HG03439 (cell line): Measurements from ENCODE around the gene ARMH2.
"Not testable (repeated sequence)": the region's sequence is repeated elsewhere in the genome, so short reads cannot be mapped to it uniquely, and the experiment has no call there.

Experiments
- ATAC-seq: cut with Tn5 transposase; IDR thresholded peaks from one replicate; pipeline ENCODE4 v1.9.1; 2021; ENCODE audit warnings: mild to moderate bottlenecking, moderate library complexity; ENCODE audit not compliant: unreplicated experiment

ARMH2 gene

GRCh38 chr6:24765968-24766367, 32.7 kb downstream of the ARMH2 start:
- not testable (repeated sequence) for ATAC-seq

DNA sequence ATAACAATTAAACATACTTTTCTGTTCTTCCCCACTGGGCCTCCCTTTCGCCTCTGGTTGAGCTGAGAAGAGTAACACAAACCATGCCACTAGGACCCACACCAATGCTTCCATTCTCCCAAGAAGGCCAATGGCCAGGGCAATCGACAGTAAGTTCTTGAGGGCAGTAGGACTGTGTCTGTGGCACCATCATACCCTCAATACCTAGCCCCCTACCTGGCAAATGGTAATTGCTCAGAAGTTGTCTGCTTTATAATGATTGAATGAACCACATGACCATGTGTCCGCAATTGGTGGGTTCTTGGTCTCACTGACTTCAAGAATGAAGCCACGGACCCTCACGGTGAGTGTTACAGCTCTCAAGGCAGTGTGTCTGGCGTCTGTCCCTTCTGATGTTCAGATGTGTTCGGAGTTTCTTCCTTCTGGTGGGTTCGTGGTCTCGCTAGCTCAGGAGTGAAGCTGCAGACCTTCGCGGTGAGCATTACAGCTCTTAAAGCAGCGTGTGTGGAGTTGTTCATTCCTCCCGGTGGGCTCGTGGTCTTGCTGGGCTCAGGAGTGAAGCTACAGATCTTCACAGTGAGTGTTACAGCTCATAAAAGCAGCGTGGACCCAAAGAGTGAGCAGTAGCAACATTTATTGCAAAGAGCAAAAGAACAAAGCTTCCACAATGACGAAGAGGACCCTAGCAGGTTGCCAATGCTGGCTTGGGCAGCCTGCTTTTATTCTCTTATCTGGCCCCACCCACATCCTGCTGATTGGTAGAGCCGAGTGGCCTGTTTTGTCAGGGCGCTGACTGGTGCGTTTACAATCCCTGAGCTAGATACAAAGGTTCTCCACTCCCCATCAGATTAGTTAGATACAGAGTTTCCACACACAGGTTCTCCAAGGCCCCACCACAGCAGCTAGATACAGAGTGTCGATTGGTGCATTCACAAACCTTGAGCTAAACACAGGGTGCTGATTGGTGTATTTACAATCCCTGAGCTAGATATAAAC, 33.6 kb downstream of the ARMH2 start:
- ATAC-seq = not testable (repeated sequence)

DNA sequence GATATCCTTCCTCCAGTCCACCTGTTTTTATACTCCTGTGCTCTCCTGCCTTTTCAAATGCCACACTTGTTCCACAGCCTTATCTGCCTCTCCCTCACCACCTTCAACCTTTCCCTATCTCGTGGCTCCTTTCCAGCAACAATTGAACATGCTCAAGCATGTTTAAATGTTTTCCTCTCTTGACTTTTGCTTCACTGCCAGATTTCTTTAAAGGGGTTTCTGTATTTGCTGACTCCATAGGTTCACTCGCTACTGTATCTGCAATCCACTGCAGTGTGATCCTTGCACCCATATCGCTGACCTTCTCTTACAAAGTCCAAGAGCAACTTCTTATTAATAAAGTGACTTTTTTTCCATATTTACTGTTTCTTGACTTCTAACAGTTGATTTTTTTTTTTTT, 35.1 kb downstream of the ARMH2 start:
- no peak for ATAC-seq

DNA sequence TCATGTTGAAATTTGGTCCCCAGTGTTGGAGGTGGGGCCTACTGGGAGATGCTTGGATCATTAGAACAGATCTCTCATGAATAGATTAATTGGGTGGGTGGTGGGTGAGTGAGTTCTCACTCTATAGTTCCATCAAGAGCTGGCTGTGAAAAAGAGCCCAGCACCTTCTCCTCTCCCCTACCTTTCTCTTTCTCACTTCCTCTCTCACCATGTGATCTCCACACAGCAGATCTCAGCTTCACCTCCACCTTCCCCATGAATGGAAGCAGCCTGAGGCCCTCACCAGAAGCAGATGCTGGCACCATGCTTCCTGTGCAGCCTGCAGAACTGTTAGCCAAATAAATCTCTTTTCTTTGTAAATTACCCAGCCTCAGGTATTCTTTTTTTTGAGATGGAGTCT, 36.9 kb downstream of the ARMH2 start:
- ATAC-seq = no peak

- ATAC-seq = no peak
These were observed 37.4 kb downstream of the ARMH2 start for GRCh38 chr6:24761193-24761835.

GRCh38 chr6:24760210-24760609, 38.5 kb downstream of the ARMH2 start:
- ATAC-seq = no peak

GRCh38 chr6:24759718-24760117, 39.0 kb downstream of the ARMH2 start:
- ATAC-seq = no peak

DNA sequence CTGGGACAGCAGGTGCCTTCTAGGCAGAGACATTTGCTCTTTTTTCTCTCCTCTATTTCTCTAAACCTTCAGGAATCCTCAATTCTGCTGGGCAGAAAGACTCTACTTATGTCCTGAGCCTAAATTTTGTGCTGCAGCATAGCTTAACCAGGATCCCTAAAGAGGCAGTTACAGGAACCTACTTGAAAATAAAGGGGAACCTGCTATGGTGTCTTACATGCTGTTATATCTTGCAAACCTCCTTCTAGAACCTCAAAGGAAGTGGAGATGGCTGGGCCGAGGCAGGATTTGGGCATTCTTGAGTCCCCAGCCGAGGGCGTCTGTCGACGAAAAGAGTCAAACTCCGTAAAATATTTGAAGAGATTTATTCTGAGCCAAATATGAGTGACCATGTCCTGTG, 41.1 kb downstream of the ARMH2 start:
- ATAC-seq = no peak

DNA sequence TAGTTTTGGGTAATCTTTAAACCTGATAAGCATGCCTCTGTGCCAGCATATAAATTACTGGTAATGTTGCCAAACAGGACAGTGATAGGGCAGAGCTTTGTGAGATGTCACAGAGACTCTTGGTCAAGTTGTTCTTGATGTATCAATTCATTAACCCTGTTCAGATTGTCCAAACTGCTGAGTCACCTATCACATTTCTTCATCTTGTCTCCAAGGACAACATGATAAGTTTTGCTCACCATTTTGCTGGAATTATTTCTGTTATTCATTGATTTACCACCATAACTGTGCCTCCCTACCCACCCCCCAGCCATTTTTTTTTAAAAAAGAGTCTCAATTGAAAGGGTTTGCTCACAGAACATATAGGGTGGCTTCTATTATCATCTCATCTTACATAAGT, 43.4 kb downstream of the ARMH2 start:
- no peak for ATAC-seq

- not testable (repeated sequence) for ATAC-seq
These were observed 44.3 kb downstream of the ARMH2 start for GRCh38 chr6:24754378-24754777.

- no peak for ATAC-seq
These were observed 45.2 kb downstream of the ARMH2 start for GRCh38 chr6:24753545-24753944.

DNA sequence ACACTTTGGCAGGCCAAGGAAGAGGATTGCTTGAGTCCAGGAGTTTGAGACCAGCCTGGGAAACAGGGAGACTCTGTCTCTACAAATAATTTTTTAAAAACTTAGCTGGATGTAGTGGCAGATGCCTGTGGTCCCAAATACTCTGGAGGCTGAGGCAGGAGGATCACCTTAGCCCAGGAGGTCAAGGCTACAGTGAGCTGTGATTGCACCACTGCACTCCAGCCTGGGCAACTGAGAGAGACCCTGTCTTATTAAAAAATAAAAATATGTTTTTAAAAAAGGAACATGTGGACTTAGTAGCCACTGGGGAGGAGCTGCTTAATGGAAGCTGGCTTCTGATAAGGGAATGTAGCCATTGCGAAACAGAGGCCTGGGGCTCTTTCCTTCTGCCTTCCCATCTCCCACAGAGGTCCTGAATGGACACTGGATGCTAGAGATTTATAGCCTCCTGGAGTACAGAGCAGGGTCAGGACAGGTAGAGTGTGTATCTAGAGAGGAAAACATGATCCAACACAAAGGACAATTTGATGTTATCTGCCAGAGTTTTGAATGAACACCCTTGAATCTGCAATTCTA, 45.7 kb downstream of the ARMH2 start:
- ATAC-seq = no peak

- no peak for ATAC-seq
These were observed 46.2 kb downstream of the ARMH2 start for GRCh38 chr6:24752503-24752902.

DNA sequence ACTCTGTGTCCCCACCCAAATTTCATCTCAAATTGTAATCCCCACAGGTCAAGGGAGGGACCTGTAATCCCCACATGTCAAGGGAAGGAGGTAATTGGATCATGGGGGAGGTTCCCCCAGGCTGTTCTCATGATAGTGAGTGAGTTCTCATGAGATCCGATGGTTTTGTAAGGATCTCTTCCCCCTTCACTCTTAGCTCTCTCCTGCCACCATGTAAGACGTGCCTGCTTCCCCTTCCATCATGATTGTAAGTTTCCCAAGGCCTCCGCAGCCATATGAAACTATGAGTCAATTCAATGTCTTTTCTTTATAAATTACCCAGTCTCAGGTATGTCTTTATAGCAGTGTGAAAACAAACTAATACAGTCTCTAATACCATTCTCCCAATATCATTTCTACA, 47.8 kb downstream of the ARMH2 start:
- not testable (repeated sequence) for ATAC-seq

DNA sequence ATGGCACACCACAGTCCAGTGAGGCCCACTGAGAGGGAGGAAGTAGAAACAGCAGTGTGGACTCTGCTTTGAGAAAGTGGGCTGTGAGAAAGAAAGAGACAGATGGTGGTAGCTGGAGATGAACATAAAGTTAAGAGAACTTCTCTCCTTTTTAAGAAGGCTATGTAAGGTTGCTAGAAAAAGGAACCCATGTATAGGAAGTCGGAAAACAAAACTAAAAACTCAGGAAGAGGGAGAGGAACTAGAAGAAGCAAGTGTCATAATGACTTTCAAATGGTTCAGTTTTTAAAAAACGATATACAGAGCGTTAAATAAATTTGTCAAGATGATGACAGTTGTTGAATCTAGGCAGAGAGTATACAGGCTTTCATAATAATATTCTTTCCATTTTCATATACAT, 49.4 kb downstream of the ARMH2 start:
- ATAC-seq = no peak
